ENCODE data around the gene ZBTB7C.

The ZBTB7C gene

DNA sequence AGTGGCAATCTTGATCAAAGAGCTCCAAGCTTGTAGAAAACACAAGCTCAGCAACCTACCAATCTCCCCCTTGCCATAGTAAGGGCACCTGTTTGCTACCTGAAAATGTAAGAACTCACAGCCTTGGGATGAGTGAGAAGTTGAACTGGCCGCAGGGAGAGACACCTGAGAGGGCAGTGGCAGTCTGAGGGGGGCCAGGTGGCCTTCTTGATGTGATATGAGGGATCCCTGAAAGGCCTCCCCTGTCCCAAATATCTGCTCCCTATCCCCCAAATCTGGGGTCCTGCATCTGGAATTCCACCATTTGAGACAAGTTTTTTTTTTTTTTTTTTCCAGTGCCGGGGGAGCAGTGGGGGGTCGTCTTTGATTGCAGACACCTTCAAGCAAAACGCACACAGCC lies 248.6 kb downstream of the ZBTB7C start:
- no peak for ATAC-seq

DNA sequence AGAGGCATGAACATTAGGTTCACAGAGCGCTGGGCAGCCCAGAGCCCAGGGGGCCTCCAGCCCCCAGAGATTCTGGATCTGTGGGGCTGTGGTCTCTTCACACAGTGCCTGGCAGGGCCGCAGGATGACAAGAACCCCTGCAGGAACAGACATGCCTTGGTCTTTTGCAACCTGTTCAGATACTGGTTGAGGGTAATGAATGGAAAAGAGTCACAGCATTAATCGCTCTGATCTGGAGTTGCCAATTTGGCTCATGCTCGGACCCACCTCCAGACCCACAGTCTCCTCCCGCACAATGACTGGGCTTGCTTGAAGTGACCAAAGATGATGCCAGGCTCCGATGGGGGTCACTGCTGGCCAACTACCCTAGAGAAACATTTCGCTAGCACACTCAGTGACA lies 249.4 kb downstream of the ZBTB7C start:
- ATAC-seq: no peak

- ATAC-seq: no peak
Measured at GRCh38 chr18:48158721-48159120, 250.5 kb downstream of the ZBTB7C start.

DNA sequence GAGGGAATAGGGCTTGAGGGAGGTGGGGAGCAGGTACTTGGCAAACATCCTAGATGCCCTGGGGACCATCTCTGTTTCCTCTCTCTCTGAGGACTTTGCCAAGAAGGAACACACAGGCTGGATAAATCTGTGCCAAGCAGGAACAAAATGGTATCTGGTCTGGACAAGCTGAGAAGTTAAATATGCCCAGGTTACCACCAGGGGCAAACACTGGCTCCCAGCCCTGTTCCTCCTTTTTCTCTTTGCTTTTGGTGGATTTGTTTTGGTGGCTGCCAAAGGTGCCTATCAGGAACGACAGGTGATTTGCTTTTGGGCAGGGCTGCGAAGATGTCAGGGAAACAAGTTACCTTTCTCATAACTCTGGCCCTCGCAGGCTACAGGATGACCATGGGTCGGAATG lies 251.2 kb downstream of the ZBTB7C start:
- no peak for ATAC-seq

DNA sequence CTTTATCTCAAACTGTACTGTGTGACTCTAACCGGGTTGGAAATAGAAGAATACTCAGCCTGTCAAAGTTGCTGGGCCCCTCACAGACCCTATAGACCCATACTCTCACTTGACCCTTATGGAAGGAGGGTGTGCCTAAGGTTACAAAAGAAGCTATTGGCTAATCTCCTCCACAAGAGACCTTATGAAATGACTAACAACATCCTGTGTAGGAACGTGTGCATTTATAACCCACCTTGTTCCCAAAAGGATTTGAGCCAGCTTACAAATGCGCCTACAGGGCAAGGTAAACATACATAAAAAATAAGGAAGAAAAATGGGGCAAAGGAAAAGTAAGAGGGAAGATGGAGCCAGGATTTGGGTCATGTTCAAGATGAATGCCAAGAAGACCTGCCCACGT lies 253.3 kb downstream of the ZBTB7C start:
- no peak for ATAC-seq

DNA sequence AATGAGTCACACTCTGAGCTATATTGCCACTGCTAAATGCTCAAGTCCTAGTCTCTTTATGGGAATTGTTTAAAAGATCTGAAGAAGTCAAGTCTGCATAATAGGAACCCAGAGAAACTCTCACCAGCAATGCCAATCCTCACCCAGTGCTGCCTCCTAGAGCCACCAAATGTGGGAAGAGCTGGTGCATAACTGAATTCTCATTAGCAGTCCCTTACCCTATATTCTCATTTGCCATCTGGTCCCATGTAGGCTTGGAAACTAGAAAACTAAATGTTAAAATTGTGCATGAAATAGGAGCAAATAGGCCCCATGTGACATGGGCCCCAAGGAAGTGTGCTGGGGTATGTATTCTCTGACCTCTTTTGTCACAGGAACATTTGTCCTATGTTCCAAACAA lies 254.4 kb downstream of the ZBTB7C start:
- ATAC-seq: no peak

DNA sequence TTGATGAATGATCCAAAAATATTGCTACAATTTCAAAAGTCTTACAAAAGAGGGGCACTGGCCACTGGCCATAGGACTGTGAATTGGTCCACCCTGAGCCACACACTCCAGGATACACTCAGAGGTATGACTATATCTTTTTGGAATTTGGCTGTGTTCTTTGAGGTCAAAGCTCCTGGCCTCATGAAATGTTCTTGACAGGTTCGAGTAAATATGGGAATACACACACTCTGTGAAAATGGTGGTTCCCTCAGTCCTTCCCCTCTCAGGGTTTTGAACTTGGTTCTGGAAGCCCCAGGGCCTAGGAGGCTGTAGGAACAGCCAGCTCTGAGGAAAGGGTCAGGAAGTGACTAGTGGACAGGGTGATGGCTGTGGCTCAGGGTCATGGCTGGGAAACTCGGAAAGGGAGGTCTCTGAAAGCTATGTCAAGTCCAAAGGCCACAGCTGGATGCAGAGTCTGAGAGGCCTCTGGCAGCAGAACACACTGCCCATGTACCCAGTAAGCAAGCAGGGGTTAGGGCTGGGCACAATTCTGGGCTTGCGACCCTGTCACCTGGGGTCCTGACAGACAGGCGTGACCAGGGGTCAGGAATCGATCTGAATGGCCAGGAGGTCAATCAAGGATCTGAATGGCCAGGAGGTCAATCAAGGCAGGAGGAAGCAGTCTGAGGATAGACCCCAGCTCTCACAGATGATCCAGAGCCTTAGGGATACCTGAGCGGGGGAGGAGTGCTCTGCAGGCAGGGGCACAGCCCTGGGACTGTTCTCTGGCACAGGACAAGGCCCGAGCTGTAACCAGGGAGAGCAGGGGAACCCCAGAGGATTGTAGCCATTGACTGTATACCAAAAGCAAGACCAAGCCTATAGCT lies 255.3 kb downstream of the ZBTB7C start:
- ATAC-seq: no peak

GRCh38 chr18:48152549-48152948 lies 256.6 kb downstream of the ZBTB7C start:
- no peak for ATAC-seq

GRCh38 chr18:48151421-48152065 lies 257.6 kb downstream of the ZBTB7C start:
- ATAC-seq: no peak

GRCh38 chr18:48149020-48149685 lies 260.0 kb downstream of the ZBTB7C start:
- ATAC-seq: no peak

- no peak for ATAC-seq
Measured at GRCh38 chr18:48142994-48143393, 266.2 kb downstream of the ZBTB7C start.

DNA sequence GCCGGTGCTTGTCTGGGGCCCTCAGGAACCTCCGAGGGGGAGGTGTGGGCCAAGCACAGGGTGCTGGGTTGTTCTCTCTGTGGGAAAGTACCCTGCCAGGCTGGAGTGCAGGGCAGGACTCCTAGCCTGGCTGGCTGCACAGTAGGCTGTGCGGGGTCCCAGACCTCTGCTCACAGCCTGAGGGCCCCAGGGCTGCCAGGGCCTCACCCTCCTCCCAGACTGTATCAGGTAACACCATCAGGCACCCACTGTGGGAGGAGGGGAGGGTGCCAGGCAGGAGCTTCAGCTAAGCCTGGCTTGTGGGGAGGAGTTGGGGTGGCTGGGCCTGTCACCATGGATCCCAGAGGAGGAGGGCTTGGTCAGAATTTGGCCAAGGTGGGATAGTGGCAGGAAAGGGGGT lies 266.8 kb downstream of the ZBTB7C start:
- no peak for ATAC-seq

DNA sequence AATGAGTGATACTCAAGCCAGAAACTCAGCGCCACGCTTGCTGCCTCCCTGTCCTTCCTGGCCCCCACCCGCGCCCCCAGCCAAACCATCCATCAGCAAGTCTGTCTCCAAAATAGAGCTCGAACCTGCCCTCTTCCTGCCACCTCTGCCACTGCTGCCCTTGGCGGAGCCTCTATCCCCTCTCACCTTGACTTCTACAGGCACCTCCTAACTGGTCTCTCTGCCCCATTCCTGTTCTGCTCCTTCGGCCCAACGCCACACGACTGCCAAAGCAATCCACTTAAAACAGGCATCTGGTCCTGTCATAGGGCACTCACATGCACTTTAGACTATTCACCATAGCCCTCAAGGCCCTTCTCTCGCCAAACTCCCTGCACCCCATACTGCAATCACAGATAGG lies 268.5 kb downstream of the ZBTB7C start:
- ATAC-seq: no peak

DNA sequence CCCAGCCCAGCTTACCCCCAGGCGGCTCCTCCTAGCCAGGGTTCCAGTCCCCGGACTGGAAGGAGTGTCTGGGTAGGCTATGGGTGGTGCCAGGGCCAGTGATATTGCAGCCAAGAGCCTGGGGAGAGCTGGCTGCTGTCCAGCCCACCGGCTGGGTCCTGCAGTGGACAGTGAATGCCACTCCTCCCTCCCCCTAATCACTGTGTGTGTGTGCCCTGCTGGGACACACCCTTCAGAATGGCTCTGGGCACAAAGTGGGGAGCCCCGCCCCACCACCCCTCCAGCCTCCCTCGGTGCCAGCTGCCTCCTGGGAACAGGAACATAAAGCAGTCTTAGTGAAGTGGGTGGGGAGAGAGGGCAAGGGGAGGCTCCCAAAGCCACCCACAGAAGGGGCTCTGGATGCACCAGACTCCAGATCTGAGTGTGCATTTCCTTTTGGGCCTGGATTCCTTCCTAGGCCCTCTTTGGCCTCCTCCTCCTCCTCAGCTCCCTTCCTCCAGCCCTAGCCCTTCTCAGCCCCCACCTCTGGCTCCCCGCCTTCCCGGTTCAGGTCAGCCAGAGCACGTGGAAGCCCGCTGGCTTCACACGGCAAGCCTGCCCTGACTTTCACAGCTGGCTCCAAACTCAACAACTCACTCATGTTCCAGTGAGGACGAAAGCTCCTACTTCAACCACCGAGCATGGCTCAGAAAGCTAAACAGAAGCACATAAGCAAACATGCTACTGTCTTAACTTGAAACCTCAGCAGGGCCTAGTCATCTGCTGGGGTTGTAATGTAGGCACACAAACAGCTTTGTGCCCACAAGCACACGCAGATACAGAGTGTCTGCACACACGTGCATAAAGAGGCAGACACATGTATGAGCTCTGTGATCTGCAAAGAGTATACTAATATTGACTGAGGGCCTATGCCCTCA lies 269.5 kb downstream of the ZBTB7C start:
- no peak for ATAC-seq

DNA sequence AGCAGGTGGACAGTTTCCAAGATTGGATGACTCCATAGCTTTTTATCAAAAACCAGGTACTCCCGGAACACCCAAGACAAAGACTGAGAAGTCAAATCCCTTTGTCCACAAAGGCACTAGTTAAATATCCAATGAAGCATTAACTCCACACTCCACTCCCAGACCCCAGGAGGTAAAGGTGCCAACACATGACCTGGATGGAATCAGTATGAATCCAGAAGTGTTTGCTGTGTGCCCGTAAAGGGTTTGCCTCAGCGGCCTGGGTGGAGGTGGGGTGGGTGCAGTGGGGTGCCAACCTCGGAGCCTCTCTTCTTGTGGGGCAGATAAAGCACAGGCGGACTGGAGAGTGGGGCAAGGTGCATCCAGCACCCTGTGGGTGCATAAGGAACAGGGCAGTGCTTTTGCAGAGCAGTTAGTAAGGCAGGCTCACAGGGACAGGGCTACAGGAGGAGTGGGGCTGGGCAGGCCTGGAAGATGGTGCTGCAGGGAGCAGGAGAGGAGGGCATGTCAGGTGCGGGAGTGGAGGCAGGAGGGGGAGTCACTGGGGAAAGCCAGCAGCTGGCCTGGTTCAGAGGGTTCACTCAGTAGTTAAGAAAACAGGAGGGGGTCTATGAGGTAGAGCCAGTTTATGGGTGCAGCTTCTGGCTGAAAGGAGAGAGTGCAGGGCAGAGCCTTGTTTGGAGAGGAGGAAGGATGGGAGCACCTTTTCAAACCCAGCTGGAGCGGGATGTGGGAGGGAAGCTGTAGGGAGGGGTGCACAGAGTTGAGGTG lies 270.3 kb downstream of the ZBTB7C start:
- no peak for ATAC-seq

- no peak for ATAC-seq
Measured at GRCh38 chr18:48138210-48138609, 271.0 kb downstream of the ZBTB7C start.

DNA sequence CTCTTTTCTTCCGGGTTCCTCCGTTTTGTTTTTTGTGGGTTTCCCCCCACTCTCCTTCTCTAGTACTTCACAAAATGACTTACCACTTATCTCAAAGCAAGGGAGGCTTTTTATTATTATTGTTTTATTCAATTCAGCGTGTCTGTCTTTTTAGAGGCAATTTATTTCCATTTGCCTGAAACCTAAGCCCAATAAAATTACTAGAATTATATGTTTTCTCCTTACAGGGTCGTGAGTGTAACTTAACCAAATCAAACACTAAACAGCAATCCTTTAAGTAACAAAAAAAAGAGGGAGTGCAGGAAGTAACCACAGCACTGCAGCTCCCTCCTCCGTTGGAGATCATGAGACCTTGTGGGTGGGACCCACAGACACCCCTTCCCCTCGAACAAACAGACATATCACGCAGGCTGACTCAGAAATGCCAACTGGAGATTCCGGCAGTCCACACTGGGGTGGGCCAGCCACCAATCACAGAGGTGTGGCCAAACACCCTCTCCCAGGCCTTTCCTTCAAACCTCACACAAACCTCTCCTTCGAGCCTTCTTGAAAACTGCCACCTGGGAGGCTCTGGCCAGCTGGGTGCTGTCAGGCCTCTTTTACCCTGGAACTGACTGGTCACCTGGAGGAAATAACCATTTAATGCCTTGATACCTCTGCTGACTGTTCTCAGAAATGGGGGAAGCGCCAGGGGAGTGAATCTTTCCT lies 271.7 kb downstream of the ZBTB7C start:
- no peak for ATAC-seq

- no peak for ATAC-seq
Measured at GRCh38 chr18:48136827-48137373, 272.3 kb downstream of the ZBTB7C start.

DNA sequence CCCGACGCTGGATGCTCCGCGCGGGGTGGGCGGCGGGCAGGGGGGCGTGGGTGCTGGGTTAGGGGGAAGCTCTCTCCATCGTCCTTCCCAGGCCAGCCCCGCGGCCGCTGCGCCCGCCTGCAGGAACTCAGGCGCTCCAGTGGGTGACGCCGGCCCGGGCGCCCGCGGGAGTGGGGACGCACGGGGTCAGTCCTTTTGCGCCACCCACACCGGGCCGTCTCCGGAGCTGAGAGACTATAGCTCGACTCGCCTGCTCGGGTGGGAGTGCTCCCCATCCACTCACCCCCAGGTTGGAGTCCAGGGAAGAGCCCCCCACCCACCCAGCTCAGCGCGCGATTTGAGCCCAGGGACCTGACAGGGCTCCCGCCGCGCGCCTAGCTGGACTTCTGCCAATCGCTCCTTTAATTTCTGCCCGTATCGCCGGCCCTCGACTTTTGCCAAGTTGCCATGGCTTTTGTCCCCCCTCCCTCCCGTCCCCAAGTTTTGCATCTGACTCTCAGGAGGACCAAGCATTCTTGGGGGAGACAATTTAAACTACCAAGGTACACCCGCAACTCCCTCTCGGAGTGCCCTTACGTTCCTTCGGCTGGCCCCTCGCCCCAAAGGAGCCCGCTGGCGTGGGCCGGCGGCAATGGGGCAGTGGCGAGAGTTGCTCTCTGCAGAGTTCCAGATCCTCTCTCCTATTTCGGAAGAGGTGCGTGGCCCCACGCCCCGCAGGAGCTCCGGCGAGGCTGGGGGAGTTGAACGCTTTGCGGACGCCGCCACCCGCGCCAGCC lies 272.9 kb downstream of the ZBTB7C start:
- no peak for ATAC-seq

DNA sequence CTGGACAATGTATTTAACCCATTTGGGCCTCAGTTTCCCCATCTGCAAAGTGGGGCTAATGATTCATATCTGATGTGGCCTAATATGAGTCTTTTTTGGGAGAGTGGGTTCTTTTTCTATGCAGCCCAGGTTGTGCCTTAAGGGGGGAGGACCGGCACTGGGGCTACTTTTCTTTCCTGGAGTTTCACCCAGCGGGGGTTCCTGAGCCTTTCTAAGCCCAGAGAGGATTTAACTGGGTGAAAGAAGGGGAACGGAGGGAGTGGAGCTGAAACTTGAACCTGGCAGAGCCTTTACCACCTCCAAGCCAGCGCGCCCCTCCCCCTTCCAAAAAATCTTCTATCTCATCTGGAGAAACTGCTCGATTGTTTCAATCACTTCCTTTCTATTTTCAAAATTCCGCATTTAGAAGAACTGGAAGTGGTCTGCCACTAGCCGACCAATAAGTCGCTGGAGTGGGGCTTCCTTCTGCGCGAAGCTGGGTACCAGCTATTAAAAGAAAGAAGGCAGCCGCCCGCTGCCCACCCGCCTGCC lies 273.7 kb downstream of the ZBTB7C start:
- ATAC-seq: no peak

Data from activated CD4-positive, CD25-positive, alpha-beta regulatory T cell treated with anti-CD3 and anti-CD28 coated beads, Interleukin-2, amount 50 U/mL, for 24 hours (primary cell).